ENCODE measurements around the gene S100P. TPM values are rescaled to one million over a fixed set of nuclear protein-coding genes. Genes with fewer than 3 reads are reported as not detected.

The S100P gene
- total RNA-seq = not detected in 2 replicates

DNA sequence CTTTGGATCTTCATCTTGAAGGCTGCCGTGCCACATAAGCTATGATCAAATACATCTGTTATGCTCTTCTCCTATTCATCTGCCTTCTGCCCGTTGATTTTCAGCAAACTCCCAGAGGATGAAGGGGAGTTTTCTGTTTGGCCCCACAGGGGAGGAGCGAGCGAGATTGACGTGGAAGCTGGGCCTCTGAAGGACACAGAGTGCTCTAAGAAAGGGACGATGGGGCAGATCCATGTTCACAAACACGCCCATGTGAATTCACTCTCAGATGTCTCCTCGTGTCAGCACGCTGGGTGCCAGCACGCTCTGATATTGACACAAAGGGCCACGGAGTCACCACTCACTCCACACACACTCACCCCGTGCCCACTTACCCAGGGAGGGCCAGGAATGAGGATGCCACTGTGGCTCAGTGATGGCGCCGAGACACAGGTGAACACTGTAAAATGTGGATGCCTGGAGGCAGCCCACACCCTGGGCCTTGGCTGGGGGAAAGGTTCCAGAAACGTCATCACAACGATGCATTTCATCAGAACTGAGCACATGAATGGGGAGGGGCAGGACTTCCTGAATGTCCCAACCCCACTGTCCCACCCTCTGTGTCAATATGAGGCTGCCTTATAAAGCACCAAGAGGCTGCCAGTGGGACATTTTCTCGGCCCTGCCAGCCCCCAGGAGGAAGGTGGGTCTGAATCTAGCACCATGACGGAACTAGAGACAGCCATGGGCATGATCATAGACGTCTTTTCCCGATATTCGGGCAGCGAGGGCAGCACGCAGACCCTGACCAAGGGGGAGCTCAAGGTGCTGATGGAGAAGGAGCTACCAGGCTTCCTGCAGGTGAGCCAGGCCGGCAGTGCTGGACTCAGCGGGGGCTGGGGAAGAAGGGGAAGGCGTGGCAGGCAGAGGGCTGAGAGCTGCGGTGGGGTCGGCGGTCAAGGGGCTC lies at the start of gene S100P:
TSS of gene S100P (plus strand) at position 648 of the 946 bp plus-strand sequence. CDS start at position 703, 55 bp downstream.

DNA sequence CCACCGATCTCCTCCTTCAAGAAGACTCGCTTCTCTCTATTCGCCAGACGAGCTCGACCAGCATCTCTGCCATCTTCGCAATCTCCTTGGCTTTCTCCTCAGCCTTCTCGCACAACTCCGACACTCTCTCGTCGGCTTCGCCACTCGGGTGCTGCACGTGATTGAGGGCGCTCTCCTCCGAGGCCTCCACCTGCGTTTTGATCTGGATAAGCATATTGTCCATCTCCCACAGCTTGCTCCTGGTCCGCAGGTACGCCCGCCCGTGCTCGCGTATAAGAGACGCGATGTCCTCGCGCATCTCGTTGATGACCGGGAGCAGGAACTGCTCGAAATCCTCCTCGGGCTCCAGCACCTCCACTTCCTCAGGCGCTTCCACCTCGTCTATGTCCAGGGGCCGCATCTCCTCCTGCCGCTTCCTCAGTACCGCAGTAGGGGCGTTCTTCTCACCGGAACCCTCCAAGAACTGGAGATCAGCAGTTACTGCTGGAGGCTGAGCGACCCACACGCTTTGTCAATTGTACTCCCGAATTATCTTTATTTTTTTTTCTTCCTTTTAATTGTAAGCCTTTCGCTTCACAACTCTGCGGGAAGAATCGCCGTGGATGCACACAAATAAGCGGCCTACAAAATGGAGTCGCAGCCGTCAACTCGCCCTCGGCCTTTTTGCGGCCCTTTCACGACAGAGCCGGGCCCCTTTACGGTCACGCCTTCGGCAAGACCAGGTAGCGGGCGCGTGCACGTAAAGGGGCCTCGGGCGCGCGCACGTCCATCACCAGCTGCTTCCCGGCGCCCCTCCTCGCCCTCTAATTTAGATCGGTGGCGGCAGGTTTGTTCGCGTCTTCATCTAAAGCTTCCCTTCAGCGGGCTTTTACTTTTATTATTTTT lies 15.8 kb downstream of the S100P start, which contains the start of gene MRFAP1L1:
TSS of gene MRFAP1L1 (minus strand) at position 636 of the 885 bp plus-strand sequence. CDS start at position 400, 236 bp downstream.

GRCh38 chr4:6716018-6716911 lies 22.6 kb downstream of the S100P start, which contains the start of gene BLOC1S4:
Gene BLOC1S4, plus strand, starts transcription at chr4:6716174. Its CDS starts 36 bp downstream, at chr4:6716210.

Other genes with a start within 250 kb of the S100P start
- gene PPP2R2C, start 221.3 kb upstream of the S100P start, total RNA-seq = under 0.01 and 0.07 TPM in 2 replicates
- gene MAN2B2, start 118.7 kb upstream of the S100P start, total RNA-seq = 45.5 and 63.4 TPM in 2 replicates
- gene MRFAP1, start 53.2 kb upstream of the S100P start, total RNA-seq = 123 and 132 TPM in 2 replicates
- 34.2 and 40.1 TPM in 2 replicates for gene MRFAP1L1, start 16.0 kb downstream of the S100P start, total RNA-seq
- 14.1 and 19.9 TPM in 2 replicates for gene BLOC1S4, start 22.3 kb downstream of the S100P start, total RNA-seq
- gene KIAA0232, start 88.8 kb downstream of the S100P start, total RNA-seq = 20.3 and 21.1 TPM in 2 replicates
- 41.4 and 48.1 TPM in 2 replicates for gene TBC1D14, start 215.9 kb downstream of the S100P start, total RNA-seq

Data from smooth muscle cell of the pulmonary artery (primary cell).